ENCODE data around the gene USP9Y. TPM values are rescaled to one million over a fixed set of nuclear protein-coding genes. Genes with fewer than 3 reads are reported as not detected.
"Not testable (repeated sequence)": the region's sequence is repeated elsewhere in the genome, so short reads cannot be mapped to it uniquely, and the experiment has no call there.

USP9Y gene
- total RNA-seq, 4 donors from 2014 or later = 0.07 to 35.6 (median 32.7) TPM; not detected in 1

DNA sequence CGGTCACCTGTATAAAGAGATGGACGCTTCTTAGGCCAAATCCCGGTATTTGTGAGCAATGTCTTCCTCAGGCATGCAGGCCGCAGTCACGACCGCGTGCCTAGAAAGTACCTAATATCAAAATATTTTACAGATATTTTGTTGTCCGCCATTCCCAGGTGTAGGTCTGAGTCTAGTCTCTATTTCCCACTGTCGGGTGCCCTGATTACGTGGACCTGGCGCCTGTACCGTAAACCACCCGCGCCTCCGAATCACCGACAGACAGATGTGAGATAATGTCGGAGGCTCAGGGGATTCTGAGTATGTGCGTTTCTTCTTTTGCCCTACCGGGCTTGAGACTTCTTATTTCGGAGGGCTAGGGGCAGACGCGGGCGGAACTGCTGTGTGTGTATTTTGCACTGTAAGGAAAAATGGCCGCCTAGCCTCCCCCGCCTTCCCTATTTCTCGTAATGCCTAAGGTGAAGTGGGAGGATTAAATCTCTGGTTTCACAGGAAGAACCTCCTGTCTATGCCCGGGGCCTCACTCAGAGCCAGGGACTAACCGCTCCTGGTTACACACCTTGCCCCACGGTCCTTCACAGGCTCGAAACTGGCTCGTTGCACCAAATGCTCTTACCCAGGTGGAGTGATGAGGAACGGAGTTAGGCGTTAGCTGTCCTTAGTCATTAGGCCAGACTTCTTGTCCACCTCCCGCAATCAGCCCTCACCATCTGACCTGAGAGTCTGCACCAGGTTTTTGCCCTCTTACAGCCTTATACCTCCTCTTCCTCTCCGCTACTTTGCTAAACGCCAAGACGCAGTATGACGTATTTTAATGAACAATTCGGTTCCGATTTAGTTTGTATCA is 38.1 kb upstream of the USP9Y start:
- peak overlapping the region in 2 of 4 donors; percentile 78 to 80 for H3K27ac ChIP-seq
- no peaks in the 10 kb centered on the region for H3K27me3 ChIP-seq
- no peak for ATAC-seq
- no peak for TF ChIP-seq EP300 (IDR thresholded peaks at IDR 0.05)
- no peak for TF ChIP-seq POLR2AphosphoS5 (IDR thresholded peaks at IDR 0.05)
- no peak for TF ChIP-seq POLR2A (IDR thresholded peaks at IDR 0.05)
- TF ChIP-seq, protein P1, sequence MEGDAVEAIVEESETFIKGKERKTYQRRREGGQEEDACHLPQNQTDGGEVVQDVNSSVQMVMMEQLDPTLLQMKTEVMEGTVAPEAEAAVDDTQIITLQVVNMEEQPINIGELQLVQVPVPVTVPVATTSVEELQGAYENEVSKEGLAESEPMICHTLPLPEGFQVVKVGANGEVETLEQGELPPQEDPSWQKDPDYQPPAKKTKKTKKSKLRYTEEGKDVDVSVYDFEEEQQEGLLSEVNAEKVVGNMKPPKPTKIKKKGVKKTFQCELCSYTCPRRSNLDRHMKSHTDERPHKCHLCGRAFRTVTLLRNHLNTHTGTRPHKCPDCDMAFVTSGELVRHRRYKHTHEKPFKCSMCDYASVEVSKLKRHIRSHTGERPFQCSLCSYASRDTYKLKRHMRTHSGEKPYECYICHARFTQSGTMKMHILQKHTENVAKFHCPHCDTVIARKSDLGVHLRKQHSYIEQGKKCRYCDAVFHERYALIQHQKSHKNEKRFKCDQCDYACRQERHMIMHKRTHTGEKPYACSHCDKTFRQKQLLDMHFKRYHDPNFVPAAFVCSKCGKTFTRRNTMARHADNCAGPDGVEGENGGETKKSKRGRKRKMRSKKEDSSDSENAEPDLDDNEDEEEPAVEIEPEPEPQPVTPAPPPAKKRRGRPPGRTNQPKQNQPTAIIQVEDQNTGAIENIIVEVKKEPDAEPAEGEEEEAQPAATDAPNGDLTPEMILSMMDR (IDR thresholded peaks at IDR 0.05) = no peak
- WGBS, 2 donors (ENCODE audit: low coverage in 1 of 2) = 0% methylated on average over 10 of the region's 40 CpGs; no CpG with 5 or more reads in 1 of the 2 donors
- H3K36me3 ChIP-seq = no peaks in the 10 kb centered on the region
- no peaks in the 10 kb centered on the region for H3K9me3 ChIP-seq
- H3K4me3 ChIP-seq = peak overlapping the region; percentile 63 to 96
- peaks cover 0 to 6% (median 0%) of the 10 kb centered on the region in 3 donors for H3K4me1 ChIP-seq

DNA sequence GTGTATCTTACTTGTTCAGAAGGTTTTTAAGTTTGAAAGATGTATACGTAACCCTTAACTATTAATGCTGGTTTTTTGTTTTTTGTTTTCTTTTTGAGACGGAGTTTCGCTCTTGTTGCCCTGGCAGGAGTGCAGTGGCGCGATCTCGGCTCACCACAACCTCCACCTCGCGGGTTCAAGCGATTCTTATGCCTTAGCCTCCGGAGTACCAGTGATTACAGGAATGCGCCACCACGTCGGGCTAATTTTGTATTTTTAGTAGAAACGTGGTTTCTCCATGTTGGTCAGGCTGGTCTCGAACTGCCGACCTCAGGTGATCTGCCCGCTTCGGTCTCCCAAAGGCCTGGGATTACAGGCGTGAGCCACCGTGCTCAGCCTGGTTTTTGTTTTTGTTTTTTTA is 37.2 kb upstream of the USP9Y start:
- not testable (repeated sequence) for H3K9me3 ChIP-seq, H3K27me3 ChIP-seq, H3K4me1 ChIP-seq, ATAC-seq, H3K36me3 ChIP-seq
- peak overlapping the region; percentile 63 to 96 for H3K4me3 ChIP-seq
- WGBS, 2 donors (ENCODE audit: low coverage in 1 of 2) = 55% methylated on average over 11 of the region's 20 CpGs; no CpG with 5 or more reads in 1 of the 2 donors
- H3K27ac ChIP-seq = peak overlapping the region in 1 of 4 donors; percentile 80

DNA sequence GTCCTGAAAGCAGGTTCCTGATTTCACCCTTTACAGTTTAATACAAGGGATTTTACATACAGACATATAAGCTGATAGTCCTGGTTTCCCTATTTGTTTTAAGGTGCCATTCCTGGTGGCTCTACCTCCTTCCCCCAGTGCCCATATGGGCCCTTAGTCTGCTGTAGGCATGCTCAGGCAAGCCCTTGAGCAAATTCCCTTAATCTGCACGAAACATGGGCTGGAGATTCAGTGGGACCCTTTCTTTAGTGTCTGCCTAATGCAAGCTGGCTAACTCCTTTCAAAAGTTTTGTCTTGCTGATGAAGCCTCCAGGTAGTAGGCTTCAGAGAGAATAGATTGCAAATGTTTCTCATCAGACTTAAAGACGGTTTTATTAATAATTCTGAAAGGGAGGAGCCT is 22.9 kb upstream of the USP9Y start:
- ATAC-seq = no peak
- Histone ChIP-seq H3K27ac (no peak overlapping the region), H3K27me3 (no peaks in the 10 kb centered on the region), H3K4me1 (no peaks in the 10 kb centered on the region), H3K9me3 (no peaks in the 10 kb centered on the region), H3K4me3 (no peak overlapping the region), H3K36me3 (no peaks in the 10 kb centered on the region)
- 81% methylated on average over 2 of the region's 2 CpGs; no CpG with 5 or more reads in 1 of the 2 donors for WGBS, 2 donors (ENCODE audit: low coverage in 1 of 2)
- TF ChIP-seq, protein P1 (IDR thresholded peaks at IDR 0.05) = no peak
- TF ChIP-seq POLR2A (IDR thresholded peaks at IDR 0.05) = no peak
- TF ChIP-seq POLR2AphosphoS5 (IDR thresholded peaks at IDR 0.05) = no peak
- TF ChIP-seq EP300 (IDR thresholded peaks at IDR 0.05) = no peak

DNA sequence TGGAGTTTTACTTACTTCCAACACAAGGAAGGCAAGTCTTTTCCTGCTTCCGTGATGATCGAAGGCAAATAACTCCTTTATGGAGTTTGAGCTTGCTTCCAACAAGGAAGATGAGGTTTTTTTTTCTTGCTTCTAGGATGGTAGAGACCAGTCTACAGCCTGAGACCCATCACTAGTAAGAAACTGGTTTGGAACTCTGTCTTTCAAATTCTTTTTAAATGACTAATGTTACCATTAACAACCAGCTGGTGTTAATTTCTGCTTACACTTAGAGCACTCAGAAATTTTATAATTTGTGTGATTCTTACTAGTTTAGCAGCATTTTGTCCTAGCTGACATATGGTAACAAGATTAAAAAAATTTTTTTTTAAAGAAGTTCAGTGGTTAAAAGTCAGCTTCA is 19.5 kb upstream of the USP9Y start:
- Histone ChIP-seq H3K4me1 (no peaks in the 10 kb centered on the region), H3K9me3 (no peaks in the 10 kb centered on the region), H3K4me3 (no peak overlapping the region), H3K36me3 (no peaks in the 10 kb centered on the region), H3K27me3 (no peaks in the 10 kb centered on the region), H3K27ac (no peak overlapping the region)
- TF ChIP-seq, protein P1 (IDR thresholded peaks at IDR 0.05) = no peak
- TF ChIP-seq POLR2AphosphoS5 (IDR thresholded peaks at IDR 0.05) (no peak), EP300 (IDR thresholded peaks at IDR 0.05) (no peak), POLR2A (IDR thresholded peaks at IDR 0.05) (no peak)
- no CpG with 5 or more reads among the region's 2 CpGs for WGBS, 2 donors (ENCODE audit: low coverage in 1 of 2)
- no peak for ATAC-seq

DNA sequence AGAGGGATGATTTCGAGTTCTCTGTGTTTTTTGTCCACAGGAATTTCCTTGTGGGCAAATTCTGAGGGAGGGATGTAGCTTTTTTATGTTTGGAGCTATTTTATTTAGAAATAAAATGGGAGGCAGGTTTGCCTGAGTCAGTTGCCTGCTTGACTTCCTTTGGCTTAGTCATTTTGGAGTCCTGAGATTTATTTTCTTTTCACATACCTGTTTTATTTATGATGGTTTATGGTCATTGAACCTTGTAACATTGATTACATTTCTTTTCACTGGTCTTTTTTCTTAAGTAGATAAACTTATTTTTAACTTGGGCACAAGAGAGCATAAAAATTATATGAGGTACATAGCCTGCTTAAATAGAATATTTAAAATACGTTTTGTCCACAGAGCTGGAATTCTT is 12.7 kb upstream of the USP9Y start:
- ATAC-seq = no peak
- Histone ChIP-seq H3K4me3 (no peak overlapping the region), H3K27me3 (no peaks in the 10 kb centered on the region), H3K4me1 (no peaks in the 10 kb centered on the region), H3K9me3 (no peaks in the 10 kb centered on the region), H3K36me3 (peaks cover 0 to 12% of the 10 kb centered on the region in 2 donors), H3K27ac (no peak overlapping the region)
- TF ChIP-seq, protein P1 (IDR thresholded peaks at IDR 0.05) = no peak
- TF ChIP-seq POLR2A (IDR thresholded peaks at IDR 0.05) = no peak
- TF ChIP-seq POLR2AphosphoS5 (IDR thresholded peaks at IDR 0.05) = no peak
- WGBS, 2 donors (ENCODE audit: low coverage in 1 of 2) = 89% methylated on average over 1 of the region's 2 CpGs; no CpG with 5 or more reads in 1 of the 2 donors

Data from gastroesophageal sphincter (tissue), 4 donors.